Loucy (cell line): ENCODE results near the gene LRRC75B.

Experiments used
- CTCF ChIP-seq: fragments of 200-600 bp; sonication (generic); conservative IDR thresholded peaks from 2 replicates; pipeline ENCODE4 v1.5.1; 2014; ENCODE audit warnings: mild to moderate bottlenecking, antibody characterized with exemption, low read length
- EZH2phosphoT487 ChIP-seq: fragments of 200-600 bp; IDR thresholded peaks from 2 replicates; pipeline ENCODE4 v1.6.1; 2018; ENCODE audit warnings: antibody characterized with exemption, mild to moderate bottlenecking, moderate library complexity, borderline replicate concordance

GRCh38 chr22:24595863-24596262 is 3.0 kb upstream of the LRRC75B start:
- TF ChIP-seq CTCF (no peak), EZH2phosphoT487 (no peak)
